Glutamatergic neuron (in vitro differentiated cells): ENCODE measurements around the gene KIF11. TPM values are rescaled to one million over a fixed set of nuclear protein-coding genes. Genes with fewer than 3 reads are reported as not detected.

ENCODE experiments used
- DNase-seq: peaks from one replicate; pipeline ENCODE4 v3.0.0; 2022
- H3K27ac Mint-ChIP-seq: one replicate; pipeline ENCODE4 v1.8.0; 2020; ENCODE audit warnings: mild to moderate bottlenecking, mixed read lengths, inconsistent platforms; ENCODE audit not compliant: unreplicated experiment
- H3K27me3 Mint-ChIP-seq: one replicate; pipeline ENCODE4 v1.8.0; 2020; ENCODE audit warnings: mild to moderate bottlenecking, moderate library complexity, mixed read lengths, inconsistent platforms; ENCODE audit not compliant: unreplicated experiment
- H3K36me3 Mint-ChIP-seq: one replicate; pipeline ENCODE4 v1.8.0; 2020; ENCODE audit warnings: mild to moderate bottlenecking, mixed read lengths, inconsistent platforms; ENCODE audit not compliant: unreplicated experiment
- H3K4me1 Mint-ChIP-seq: one replicate; pipeline ENCODE4 v1.8.0; 2020; ENCODE audit warnings: mild to moderate bottlenecking, low read depth, mixed read lengths, inconsistent platforms; ENCODE audit not compliant: unreplicated experiment
- H3K4me3 Mint-ChIP-seq: one replicate; pipeline ENCODE4 v1.8.0; 2020; ENCODE audit warnings: mild to moderate bottlenecking, mixed read lengths, inconsistent platforms; ENCODE audit not compliant: unreplicated experiment
- H3K9me3 Mint-ChIP-seq: one replicate; pipeline ENCODE4 v1.8.0; 2020; ENCODE audit warnings: mild to moderate bottlenecking, moderate library complexity, mixed read lengths, inconsistent platforms; ENCODE audit not compliant: unreplicated experiment
- CTCF ChIP-seq: fragments of 200-600 bp; sonication (generic); IDR thresholded peaks from one replicate; pipeline ENCODE4 v1.5.0; 2021; ENCODE audit not compliant: partially characterized antibody, unreplicated experiment
- total RNA-seq: library from RNA; stranded (reverse); fragmentation: NEBNext Ultra II Directional; extraction: Animal tissue kit (Norgen Biotek cat#: 25700); gene quantifications from one replicate; pipeline ENCODE4 v1.2.1, GENCODE V29; 2021; ENCODE audit not compliant: unreplicated experiment

The KIF11 gene
- total RNA-seq, 1 donor from 2014 or later: 7.2 TPM

DNA sequence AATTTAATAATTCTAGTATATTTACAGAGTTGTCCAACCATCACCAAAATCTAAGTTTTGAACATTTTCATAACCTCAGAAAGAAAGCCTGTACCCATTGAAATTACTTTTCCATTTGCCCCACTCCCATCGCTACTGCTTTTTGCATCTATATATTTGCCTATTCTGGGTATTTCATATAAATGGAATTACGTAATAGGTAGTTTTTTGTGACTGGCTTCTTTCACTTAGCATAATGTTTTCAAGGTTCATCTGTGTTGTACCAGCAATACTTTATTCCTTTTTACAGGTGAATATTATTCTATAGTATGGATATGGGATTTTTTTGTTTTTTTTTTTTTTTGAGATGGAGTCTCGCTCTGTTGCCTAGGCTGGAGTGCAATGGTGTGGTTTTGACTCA, 22.6 kb downstream of the KIF11 start:
- Mint-ChIP-seq H3K36me3 (no peaks in the 10 kb centered on the region), H3K27ac (no peak overlapping the region), H3K27me3 (no peaks in the 10 kb centered on the region), H3K4me1 (no peaks in the 10 kb centered on the region), H3K4me3 (no peak overlapping the region), H3K9me3 (no peaks in the 10 kb centered on the region)
- DNase-seq: no peak
- TF ChIP-seq CTCF: no peak

DNA sequence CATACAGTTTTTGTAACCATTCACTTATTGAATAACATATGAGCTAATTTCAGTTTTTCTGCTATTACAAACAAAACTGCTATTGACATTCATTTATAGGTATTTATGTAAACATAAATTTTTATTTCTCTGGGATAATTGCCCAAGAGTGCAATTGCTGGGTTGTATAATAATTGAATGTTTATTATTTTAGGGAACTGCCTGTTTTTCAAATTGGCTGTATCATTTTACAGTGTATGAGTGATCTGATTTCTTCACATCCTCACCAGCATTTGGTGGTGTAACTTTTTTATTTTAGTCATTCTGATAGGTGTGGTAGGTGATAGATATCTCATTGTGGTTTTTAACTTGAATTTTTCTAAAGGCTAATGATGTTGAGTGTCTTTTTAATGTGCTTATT, 26.4 kb downstream of the KIF11 start:
- H3K9me3 Mint-ChIP-seq: no peaks in the 10 kb centered on the region
- no peak overlapping the region for H3K4me3 Mint-ChIP-seq
- no peaks in the 10 kb centered on the region for H3K36me3 Mint-ChIP-seq
- H3K4me1 Mint-ChIP-seq: no peaks in the 10 kb centered on the region
- no peak for DNase-seq
- no peaks in the 10 kb centered on the region for H3K27me3 Mint-ChIP-seq
- TF ChIP-seq CTCF: no peak
- H3K27ac Mint-ChIP-seq: no peak overlapping the region

DNA sequence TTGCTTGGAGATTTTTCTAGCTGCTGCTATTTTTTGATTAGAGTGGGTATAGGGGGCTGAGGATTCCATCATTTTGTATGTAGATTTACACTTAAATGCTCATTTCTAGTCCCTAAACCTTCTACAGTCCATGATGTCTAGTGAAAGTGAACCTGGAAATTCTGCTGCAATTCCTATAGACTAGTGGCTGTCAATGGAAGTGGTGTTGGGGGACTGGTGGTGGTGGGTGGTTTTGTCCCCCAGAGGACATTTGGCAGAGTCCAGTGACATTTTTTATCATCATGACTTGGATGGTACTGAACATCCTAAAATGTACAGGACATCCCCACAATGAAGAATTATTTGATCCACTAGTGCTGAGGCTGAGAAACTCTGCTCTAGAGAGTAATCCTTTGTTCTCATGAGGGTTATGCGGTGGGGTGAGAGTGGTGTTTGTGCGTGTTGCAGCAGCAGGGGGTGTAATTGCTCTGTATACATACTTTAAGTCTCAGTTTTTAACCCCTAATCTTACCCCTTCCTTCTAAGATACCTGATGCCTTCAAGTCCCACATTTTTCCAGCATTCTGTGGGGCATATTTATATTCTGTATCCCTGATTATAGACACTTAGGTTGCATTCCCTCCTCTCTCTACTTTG, 35.0 kb downstream of the KIF11 start:
- no peak overlapping the region for H3K27ac Mint-ChIP-seq
- no peaks in the 10 kb centered on the region for H3K4me1 Mint-ChIP-seq
- no peak for TF ChIP-seq CTCF
- no peaks in the 10 kb centered on the region for H3K9me3 Mint-ChIP-seq
- no peaks in the 10 kb centered on the region for H3K36me3 Mint-ChIP-seq
- H3K4me3 Mint-ChIP-seq: no peak overlapping the region
- no peaks in the 10 kb centered on the region for H3K27me3 Mint-ChIP-seq
- no peak for DNase-seq

DNA sequence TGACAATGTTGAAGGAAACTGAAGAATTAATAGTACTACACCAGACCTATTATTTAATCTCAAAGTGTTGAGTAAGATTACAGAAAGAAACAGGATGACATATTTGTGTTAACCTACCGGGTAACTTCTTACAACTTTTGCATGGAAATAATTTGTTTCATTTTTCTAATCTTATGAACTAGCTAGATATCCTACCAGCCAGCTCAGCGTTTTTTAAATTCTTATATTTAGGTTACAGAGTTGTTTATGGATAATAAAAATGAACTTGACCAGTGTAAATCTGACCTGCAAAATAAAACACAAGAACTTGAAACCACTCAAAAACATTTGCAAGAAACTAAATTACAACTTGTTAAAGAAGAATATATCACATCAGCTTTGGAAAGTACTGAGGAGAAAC, 37.0 kb downstream of the KIF11 start:
- H3K9me3 Mint-ChIP-seq: no peaks in the 10 kb centered on the region
- H3K4me3 Mint-ChIP-seq: no peak overlapping the region
- H3K27me3 Mint-ChIP-seq: no peaks in the 10 kb centered on the region
- H3K27ac Mint-ChIP-seq: no peak overlapping the region
- H3K36me3 Mint-ChIP-seq: no peaks in the 10 kb centered on the region
- TF ChIP-seq CTCF: no peak
- DNase-seq: no peak
- no peaks in the 10 kb centered on the region for H3K4me1 Mint-ChIP-seq

DNA sequence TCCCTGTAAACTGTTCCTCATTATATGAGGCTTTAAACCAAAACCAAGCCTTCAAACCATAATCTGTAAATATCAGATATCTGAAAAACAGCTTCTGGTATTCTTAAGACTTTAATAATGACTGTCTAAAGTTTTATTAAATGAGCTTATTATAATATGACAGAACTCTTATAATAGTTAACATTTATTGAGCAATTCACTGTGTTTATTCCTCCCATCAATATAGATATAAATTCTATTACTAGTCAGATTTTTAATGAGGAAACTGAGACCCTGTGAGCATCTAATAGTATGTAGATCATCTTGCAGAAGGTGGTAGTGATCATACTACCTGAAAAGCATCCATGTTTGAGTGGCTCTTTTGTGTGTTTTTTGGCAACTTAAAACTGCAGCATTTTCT, 45.1 kb downstream of the KIF11 start:
- no peak overlapping the region for H3K4me3 Mint-ChIP-seq
- H3K27me3 Mint-ChIP-seq: no peaks in the 10 kb centered on the region
- no peaks in the 10 kb centered on the region for H3K9me3 Mint-ChIP-seq
- TF ChIP-seq CTCF: no peak
- H3K36me3 Mint-ChIP-seq: no peaks in the 10 kb centered on the region
- H3K4me1 Mint-ChIP-seq: no peaks in the 10 kb centered on the region
- DNase-seq: no peak
- H3K27ac Mint-ChIP-seq: no peak overlapping the region
